HTERT RPE-1 (cell line): ENCODE measurements around the gene ZNF708.
"Not testable (repeated sequence)": the region's sequence is repeated elsewhere in the genome, so short reads cannot be mapped to it uniquely, and the experiment has no call there.

Source experiments
- in situ Hi-C: fragments of 300-500 bp; cut with MboI; formaldehyde crosslinking; loops from 4 replicates; pipeline ENCODE4 v1.14.3; 2020; ENCODE audit warnings: low sequenced_read_pairs

Gene ZNF708

GRCh38 chr19:21260164-21260847, 68.9 kb downstream of the ZNF708 start:
- in situ Hi-C loops: no loop called here

- in situ Hi-C loops: not testable (repeated sequence)
These were observed 69.6 kb downstream of the ZNF708 start for GRCh38 chr19:21259421-21260124.

- in situ Hi-C loops: no loop called here
These were observed 72.5 kb downstream of the ZNF708 start for GRCh38 chr19:21256722-21257121.
